Left lobe of liver (tissue), 2 donors: ENCODE data around the gene ASTN2. TPM values are rescaled to one million over a fixed set of nuclear protein-coding genes. Genes with fewer than 3 reads are reported as not detected.

Experiments used
- ATAC-seq: fragments of 200-7000 bp; cut with Tn5 transposase; one replicate; pipeline ENCODE4 v1.9.1; 2020; ENCODE audit warnings: mild to moderate bottlenecking, moderate library complexity
- DNase-seq: peaks from one replicate; pipeline ENCODE4 v3.0.0-alpha.2; 2020; ENCODE audit warnings: low spot score
- total RNA-seq: library from RNA; stranded (reverse); gene quantifications from one replicate; pipeline ENCODE4 v1.2.1, GENCODE V29; 2021
- donor health status: DM: no; HTN: no; CAD: no; lungs with moderate emphysema.
- donor health status: DM: no; HTN: yes; CAD: no.

Gene ASTN2
- total RNA-seq, 1 donor from 2014 or later = 2.9 TPM

- DNase-seq (no peak), ATAC-seq (no peak)
Measured at GRCh38 chr9:116987721-116988485, 427.0 kb downstream of the ASTN2 start.

DNA sequence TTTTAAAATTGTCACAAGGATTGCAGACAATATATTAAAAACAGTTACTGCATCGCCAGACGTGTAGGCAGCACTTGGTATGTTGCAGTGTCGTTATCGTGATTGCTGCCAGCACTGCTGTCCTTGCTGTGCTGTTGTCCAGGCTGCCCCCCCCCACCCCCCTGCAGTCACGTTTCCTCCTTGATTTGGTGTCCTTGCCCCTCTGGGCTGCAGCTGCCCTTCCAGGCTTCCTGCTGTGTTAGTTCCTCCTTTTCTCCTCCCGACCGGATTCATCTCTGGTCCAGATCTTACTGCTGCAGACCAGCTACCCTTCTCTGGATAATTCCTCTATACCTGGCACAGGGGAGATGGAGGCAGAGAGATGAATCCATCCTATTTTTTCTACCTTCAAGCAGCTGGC, 428.8 kb downstream of the ASTN2 start:
- DNase-seq (no peak), ATAC-seq (no peak)

DNA sequence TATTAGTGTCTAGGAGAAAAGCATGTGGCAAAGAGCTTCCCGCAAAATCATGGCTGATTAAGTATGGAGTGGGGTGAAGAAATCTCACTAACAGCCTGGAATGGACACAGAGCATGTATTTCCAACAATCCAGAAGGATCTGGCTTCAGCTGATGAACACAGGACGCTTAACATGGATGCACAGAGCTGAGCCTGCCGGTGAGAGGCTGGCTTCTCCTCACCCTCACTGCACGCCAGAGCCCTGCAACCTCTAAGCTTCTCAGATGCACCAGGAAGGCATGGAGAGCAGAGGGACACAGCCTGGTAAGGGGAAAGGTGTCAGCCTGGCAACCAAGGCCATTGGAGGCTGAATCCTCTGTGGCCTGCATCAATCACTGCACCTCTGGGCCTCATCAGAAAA, 429.3 kb downstream of the ASTN2 start:
- ATAC-seq = no peak

DNA sequence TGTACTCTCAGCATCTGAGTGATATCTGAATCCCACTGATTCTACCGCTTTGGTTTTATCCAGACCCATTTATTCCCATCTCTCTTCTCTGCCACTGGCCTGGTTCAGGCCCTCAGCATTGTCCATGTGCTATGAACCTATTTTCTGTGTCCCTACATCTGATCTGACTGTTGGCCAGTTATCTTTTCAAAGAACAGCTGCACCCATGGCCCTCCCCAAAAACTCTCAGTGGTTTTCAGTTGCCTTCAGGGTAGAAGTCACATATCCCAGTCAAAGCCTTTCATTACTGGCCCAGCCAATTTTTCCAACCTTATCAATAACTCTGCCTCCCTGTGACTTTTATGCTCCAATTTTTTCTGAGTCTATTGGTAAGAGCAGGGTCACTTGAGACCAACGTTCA, 430.7 kb downstream of the ASTN2 start:
- DNase-seq (no peak), ATAC-seq (no peak)

More for the DNA sequence above, 429.3 kb downstream of the ASTN2 start:
- no peak for DNase-seq

GRCh38 chr9:116980582-116981120, 434.2 kb downstream of the ASTN2 start:
- no peak for ATAC-seq
- DNase-seq = no peak

DNA sequence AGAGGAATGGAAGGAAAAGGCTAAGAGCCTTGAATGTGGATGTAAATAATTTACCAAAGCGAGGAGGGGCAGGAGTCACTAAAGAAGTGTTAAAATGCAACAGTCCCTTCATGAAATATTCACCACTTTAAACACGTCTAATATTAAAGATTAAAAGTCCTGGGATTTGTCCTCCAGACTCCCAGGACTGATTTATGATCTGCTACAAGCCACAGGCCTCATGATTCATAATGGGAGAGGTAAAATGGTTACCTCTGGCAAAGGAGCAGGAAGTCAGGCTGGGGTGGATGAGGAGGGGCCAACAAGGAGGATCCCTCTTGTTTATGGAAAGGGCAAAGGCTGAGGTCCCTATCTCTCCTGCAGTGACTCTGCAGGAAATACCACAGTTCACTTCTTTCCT, 435.4 kb downstream of the ASTN2 start:
- DNase-seq = no peak

GRCh38 chr9:116978155-116978554, 436.7 kb downstream of the ASTN2 start:
- ATAC-seq (no peak), DNase-seq (no peak)

More for the DNA sequence above, 435.4 kb downstream of the ASTN2 start:
- ATAC-seq = no peak

- ATAC-seq = no peak
Measured at GRCh38 chr9:116975126-116975525, 439.7 kb downstream of the ASTN2 start.

DNA sequence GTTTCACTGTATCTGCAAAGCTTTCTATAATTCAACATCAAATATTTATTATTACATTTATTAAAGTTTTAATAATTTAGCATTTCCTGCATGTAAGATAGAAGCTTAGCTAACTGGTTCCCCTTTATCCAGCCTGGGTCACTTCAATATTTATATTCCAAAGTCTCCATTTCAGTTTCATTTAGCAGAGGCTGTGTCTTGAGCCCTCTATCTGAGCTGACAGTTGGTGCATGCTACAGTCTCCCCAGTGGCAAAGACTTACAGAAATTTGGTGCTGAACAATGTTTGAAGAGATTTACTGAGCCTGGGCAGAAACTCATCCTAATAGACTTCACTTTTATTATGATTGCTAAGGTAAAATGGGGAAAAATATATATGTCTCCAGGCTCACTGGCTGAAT, 448.7 kb downstream of the ASTN2 start:
- ATAC-seq = no peak

More at GRCh38 chr9:116975126-116975525, 439.7 kb downstream of the ASTN2 start:
- no peak for DNase-seq

DNA sequence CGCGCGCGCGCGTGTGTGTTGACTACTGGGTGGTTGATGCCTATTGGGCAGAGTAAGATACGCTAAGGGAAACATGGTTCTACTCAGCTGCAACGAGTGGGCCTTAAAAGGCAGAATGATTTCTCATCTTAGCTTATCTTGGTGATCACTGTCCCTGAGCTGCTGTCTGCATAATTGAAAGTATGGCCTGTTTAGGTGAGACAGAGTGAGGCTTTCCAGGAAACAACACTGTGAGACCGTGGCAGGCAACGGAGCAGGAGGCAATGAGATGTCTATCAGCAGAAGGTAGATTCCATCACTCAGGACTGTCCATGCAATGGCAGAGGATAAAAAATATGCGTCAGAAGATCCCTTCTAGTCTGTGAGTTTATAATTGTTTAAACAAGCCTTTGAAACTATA, 450.6 kb downstream of the ASTN2 start:
- ATAC-seq (no peak), DNase-seq (no peak)

More for the DNA sequence above, 448.7 kb downstream of the ASTN2 start:
- DNase-seq = no peak

- ATAC-seq (no peak), DNase-seq (no peak)
Measured at GRCh38 chr9:116959809-116960208, 455.0 kb downstream of the ASTN2 start.

GRCh38 chr9:116958881-116959280, 456.0 kb downstream of the ASTN2 start:
- ATAC-seq = no peak
- no peak for DNase-seq

DNA sequence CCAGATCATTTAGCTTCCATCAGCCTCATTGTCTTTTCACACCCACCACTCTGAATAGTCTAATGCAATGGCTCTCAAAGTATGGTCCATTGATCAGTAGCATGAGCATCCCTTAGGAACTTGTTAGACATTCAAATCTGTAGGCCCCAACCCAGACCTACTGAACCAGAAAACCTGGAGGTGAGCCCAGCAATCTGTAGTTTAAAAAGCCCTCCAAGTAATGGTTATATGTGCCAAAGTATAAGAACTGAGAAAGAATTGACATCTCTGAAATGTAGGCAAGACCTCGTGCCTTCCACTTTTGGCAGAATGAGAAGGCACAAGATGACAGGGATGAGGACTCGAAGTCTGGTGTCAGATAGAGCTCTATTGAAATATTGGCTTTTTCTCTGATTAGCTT, 460.1 kb downstream of the ASTN2 start:
- ATAC-seq = no peak
- no peak for DNase-seq

DNA sequence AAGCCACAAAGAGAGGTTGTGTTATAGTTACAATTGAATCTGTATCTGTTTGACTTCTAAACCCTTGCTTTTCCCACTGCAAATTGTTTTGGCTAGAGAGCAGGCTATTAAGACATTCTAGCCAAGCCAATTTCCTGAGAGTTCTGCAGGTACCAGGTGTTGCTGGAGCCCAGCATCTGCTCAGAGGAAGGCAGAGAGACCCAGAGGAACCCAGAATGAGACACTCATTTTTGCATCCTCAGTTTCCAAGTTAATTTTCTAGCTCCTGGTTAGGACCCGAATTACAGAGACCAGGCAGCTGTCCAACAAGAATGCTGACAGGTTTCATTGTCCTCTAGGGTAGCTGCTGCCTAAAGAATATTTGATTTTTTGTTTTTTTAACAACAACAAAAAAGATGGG, 461.6 kb downstream of the ASTN2 start:
- ATAC-seq (no peak), DNase-seq (no peak)

GRCh38 chr9:116952436-116952810, 462.4 kb downstream of the ASTN2 start:
- no peak for ATAC-seq
- DNase-seq = no peak

GRCh38 chr9:116951588-116952435, 463.0 kb downstream of the ASTN2 start:
- no peak for DNase-seq
- ATAC-seq = no peak

- ATAC-seq (no peak), DNase-seq (no peak)
Measured at GRCh38 chr9:116945817-116946216, 469.0 kb downstream of the ASTN2 start.

GRCh38 chr9:116944714-116945534, 469.9 kb downstream of the ASTN2 start:
- no peak for DNase-seq
- ATAC-seq = no peak

- ATAC-seq = no peak
- DNase-seq = no peak
Measured at GRCh38 chr9:116943970-116944369, 470.9 kb downstream of the ASTN2 start.

GRCh38 chr9:116942593-116943061, 472.2 kb downstream of the ASTN2 start:
- DNase-seq = no peak
- no peak for ATAC-seq

DNA sequence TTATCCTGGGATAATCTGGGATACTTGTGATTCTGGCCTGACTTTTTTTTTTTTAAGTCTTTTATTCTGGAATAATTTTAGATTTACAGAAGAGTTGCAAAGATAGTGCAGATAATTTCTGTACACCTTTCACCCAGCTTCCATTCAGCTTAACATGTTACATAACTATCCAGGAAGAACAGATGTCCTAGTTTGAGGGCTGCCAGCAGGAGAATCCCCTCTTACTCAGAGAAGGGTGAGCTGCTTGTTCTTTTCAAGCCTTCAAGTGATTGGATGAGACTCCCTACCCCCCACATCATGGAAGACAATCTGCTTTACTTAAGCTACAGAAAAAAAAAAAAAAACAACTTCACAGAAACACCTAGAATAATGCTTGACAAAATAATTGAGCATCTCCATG, 473.6 kb downstream of the ASTN2 start:
- no peak for ATAC-seq
- DNase-seq = no peak
